ENCODE data around the gene B4GALT2. TPM values are rescaled to one million over a fixed set of nuclear protein-coding genes. Genes with fewer than 3 reads are reported as not detected.

B4GALT2 gene
- total and polyA plus RNA-seq, 2 donors (not counting 3 experiments of a cell fraction or from before 2014, with no cell fraction given) = 80.0 to 103 TPM

GRCh38 chr1:44038876-44039657 is 60.1 kb downstream of the B4GALT2 start:
- Histone ChIP-seq H3K79me2 (ENCODE audit: control insufficient read depth, insufficient read depth, low read length) (no peaks in the 10 kb centered on the region), H3K27ac (ENCODE audit: insufficient read depth, low read depth, low read length) (no peak overlapping the region), H3K4me2 (ENCODE audit: insufficient read depth, low read length) (no peak overlapping the region), H3K9me3 (replicated peaks; ENCODE audit: control insufficient read depth, insufficient read depth, low read length) (no peaks in the 10 kb centered on the region), H3K4me1 (ENCODE audit: control insufficient read depth, extremely low read depth, insufficient read depth, low read length) (no peaks in the 10 kb centered on the region), H3K4me3 (replicated peaks in 1 of 3; ENCODE audit: insufficient read depth in 1 of 3, low read depth in 1 of 3, low read length in 3 of 3) (no peak overlapping the region), H3K27me3 (ENCODE audit: control insufficient read depth in 2 of 2, insufficient read depth in 2 of 2, low read length in 2 of 2) (peaks cover 3 to 5% of the 10 kb centered on the region in 2 experiments), H3K9me1 (replicated peaks; ENCODE audit: control insufficient read depth, extremely low read depth, insufficient read depth, low read length) (no peaks in the 10 kb centered on the region), H4K20me1 (replicated peaks; ENCODE audit: control insufficient read depth, extremely low read depth, insufficient read depth, low read length) (no peaks in the 10 kb centered on the region), H2AFZ (ENCODE audit: low read depth, low read length) (no peak overlapping the region), H3K36me3 (ENCODE audit: control insufficient read depth in 2 of 2, extremely low read depth in 1 of 2, insufficient read depth in 2 of 2, low read length in 2 of 2) (no peaks in the 10 kb centered on the region), H3K9ac (replicated peaks; ENCODE audit: extremely low read depth, insufficient read depth, low read length) (no peak overlapping the region)
- BruUV-seq (replicated peaks) = no TSS peak
- peak; percentile 12 for FAIRE-seq
- dilution Hi-C loops (cut with MboI; ENCODE audit: extremely low pct_ligation_motif_present, low sequenced_read_pairs) = no loop called here
- TF ChIP-seq POLR2AphosphoS5 (IDR thresholded peaks at IDR 0.05; ENCODE audit: insufficient read depth, low read depth, low read length) (no peak), EZH2 (IDR thresholded peaks at IDR 0.05; ENCODE audit: borderline replicate concordance, low read depth, low read length, severe bottlenecking) (no peak), JUN (IDR thresholded peaks at IDR 0.05; ENCODE audit: borderline replicate concordance, insufficient read depth, insufficient read length, low read depth) (no peak), POLR2A (IDR thresholded peaks at IDR 0.05; ENCODE audit: low read depth, low read length) (no peak)
- intact Hi-C loops (cut with micrococcal nuclease) = loop anchor here (5.0 kb wide), 1 partner anchor 327 kb away; no protein-coding TSS in a partner anchor
- ChIA-PET CTCF (no interaction called here), POLR2A (no interaction called here)
- DNase-seq (ENCODE audit: low read depth, low spot score) = no peak

- POLR2A ChIA-PET = no interaction called here
These were observed 61.4 kb downstream of the B4GALT2 start for GRCh38 chr1:44040418-44040817.

More at GRCh38 chr1:44040418-44040817, 61.4 kb downstream of the B4GALT2 start:
- peaks cover 5% of the 10 kb centered on the region in 2 experiments for H3K27me3 ChIP-seq (ENCODE audit: control insufficient read depth in 2 of 2, insufficient read depth in 2 of 2, low read length in 2 of 2)
- no peak overlapping the region for H3K27ac ChIP-seq (ENCODE audit: insufficient read depth, low read depth, low read length)
- TF ChIP-seq CTCF (IDR thresholded peaks at IDR 0.05; ENCODE audit: extremely low read depth in 1 of 2, insufficient read depth in 1 of 2, low read depth in 1 of 2, low read length in 2 of 2) = no peak
- no peak for TF ChIP-seq MAX (IDR thresholded peaks at IDR 0.05; ENCODE audit: insufficient read depth, insufficient read length)
- no peak for TF ChIP-seq JUN (IDR thresholded peaks at IDR 0.05; ENCODE audit: borderline replicate concordance, insufficient read depth, insufficient read length, low read depth)
- TF ChIP-seq POLR2A (IDR thresholded peaks at IDR 0.05; ENCODE audit: low read depth, low read length) = no peak
- TF ChIP-seq FOS (IDR thresholded peaks at IDR 0.05; ENCODE audit: borderline replicate concordance, insufficient read depth, low read length) = no peak
- no peak for TF ChIP-seq MYC (IDR thresholded peaks at IDR 0.05; ENCODE audit: low read depth, low read length)
- TF ChIP-seq POLR2AphosphoS5 (IDR thresholded peaks at IDR 0.05; ENCODE audit: insufficient read depth, low read depth, low read length) = no peak
- H2AFZ ChIP-seq (ENCODE audit: low read depth, low read length) = no peak overlapping the region
- no TSS peak for BruUV-seq (replicated peaks)
- no peak for DNase-seq (ENCODE audit: low read depth, low spot score)
- intact Hi-C loops (cut with micrococcal nuclease) (no loop called here), dilution Hi-C loops (cut with MboI; ENCODE audit: extremely low pct_ligation_motif_present, low sequenced_read_pairs) (no loop called here)
- no peaks in the 10 kb centered on the region for H3K4me1 ChIP-seq (ENCODE audit: control insufficient read depth, extremely low read depth, insufficient read depth, low read length)
- no peak overlapping the region for H3K4me2 ChIP-seq (ENCODE audit: insufficient read depth, low read length)
- no peaks in the 10 kb centered on the region for H3K79me2 ChIP-seq (ENCODE audit: control insufficient read depth, insufficient read depth, low read length)
- H3K36me3 ChIP-seq (ENCODE audit: control insufficient read depth in 2 of 2, extremely low read depth in 1 of 2, insufficient read depth in 2 of 2, low read length in 2 of 2) = no peaks in the 10 kb centered on the region
- H4K20me1 ChIP-seq (replicated peaks; ENCODE audit: control insufficient read depth, extremely low read depth, insufficient read depth, low read length) = no peaks in the 10 kb centered on the region
- no peaks in the 10 kb centered on the region for H3K9me1 ChIP-seq (replicated peaks; ENCODE audit: control insufficient read depth, extremely low read depth, insufficient read depth, low read length)
- no peak for FAIRE-seq
- CTCF ChIA-PET = interaction anchor here (1.2 to 5.5 kb wide), 2 partner anchors 34 to 275 kb away, joined by 5 to 40 read pairs; no protein-coding TSS in a partner anchor
- no peak overlapping the region for H3K9ac ChIP-seq (replicated peaks; ENCODE audit: extremely low read depth, insufficient read depth, low read length)
- H3K9me3 ChIP-seq (replicated peaks; ENCODE audit: control insufficient read depth, insufficient read depth, low read length) = no peaks in the 10 kb centered on the region
- no peak overlapping the region for H3K4me3 ChIP-seq (replicated peaks in 1 of 3; ENCODE audit: insufficient read depth in 1 of 3, low read depth in 1 of 3, low read length in 3 of 3)

Measured in endothelial cell of umbilical vein (primary cell).